Left ventricle myocardium inferior (tissue), 1 donor: ENCODE results near the gene NRF1. TPM values are rescaled to one million over a fixed set of nuclear protein-coding genes. Genes with fewer than 3 reads are reported as not detected.

ENCODE experiments used
- DNase-seq: peaks from one replicate; pipeline ENCODE4 v3.0.0-alpha.2; 2020
- H3K27ac ChIP-seq: fragments of 200-600 bp; replicated peaks from 2 replicates; pipeline ENCODE4 v1.8.0; 2021
- H3K27me3 ChIP-seq: fragments of 200-600 bp; 2 replicates; pipeline ENCODE4 v1.8.0; 2021; ENCODE audit warnings: low read depth
- H3K36me3 ChIP-seq: fragments of 200-600 bp; 2 replicates; pipeline ENCODE4 v1.8.0; 2021
- H3K4me1 ChIP-seq: fragments of 200-600 bp; 2 replicates; pipeline ENCODE4 v1.8.0; 2021
- H3K4me3 ChIP-seq: fragments of 200-600 bp; 2 replicates; pipeline ENCODE4 v1.8.0; 2021; ENCODE audit warnings: mild to moderate bottlenecking, moderate library complexity
- H3K9me3 ChIP-seq: fragments of 200-600 bp; replicated peaks from 2 replicates; pipeline ENCODE4 v1.8.0; 2021
- CTCF ChIP-seq: fragments of 200-600 bp; IDR thresholded peaks from 2 replicates; pipeline ENCODE4 v1.8.0; 2021; ENCODE audit warnings: antibody characterized with exemption, mild to moderate bottlenecking, borderline replicate concordance
- intact Hi-C: fragments of 100-400 bp; cut with micrococcal nuclease; formaldehyde crosslinking; loops from one replicate; pipeline ENCODE4 v1.11.0; 2022
- total RNA-seq: library from RNA; stranded (reverse); fragmentation: NEBNext Ultra II Directional; extraction: Animal tissue kit (Norgen Biotek cat#: 25700); gene quantifications from one replicate; pipeline ENCODE4 v1.2.1, GENCODE V29; 2021
- donor health status: DM: no; HTN: yes; CAD: no; lungs with severe emphysema.

Gene NRF1
- total RNA-seq, 1 donor from 2014 or later: 9.6 TPM

GRCh38 chr7:129746857-129747529 lies 135.5 kb downstream of the NRF1 start:
- intact Hi-C loops: no loop called here
- Histone ChIP-seq H3K36me3 (peaks cover 32% of the 10 kb centered on the region), H3K9me3 (no peaks in the 10 kb centered on the region), H3K4me3 (no peak overlapping the region), H3K4me1 (peaks cover 7% of the 10 kb centered on the region), H3K27me3 (no peaks in the 10 kb centered on the region), H3K27ac (no peak overlapping the region)
- no peak for DNase-seq
- TF ChIP-seq CTCF: no peak

- intact Hi-C loops: no loop called here
- Histone ChIP-seq H3K27me3 (no peaks in the 10 kb centered on the region), H3K4me1 (no peaks in the 10 kb centered on the region), H3K4me3 (no peak overlapping the region), H3K9me3 (no peaks in the 10 kb centered on the region), H3K36me3 (peaks cover 32% of the 10 kb centered on the region), H3K27ac (no peak overlapping the region)
- TF ChIP-seq CTCF: no peak
- DNase-seq: no peak
Measured at GRCh38 chr7:129748356-129749109, 137.0 kb downstream of the NRF1 start.

- Histone ChIP-seq H3K4me3 (no peak overlapping the region), H3K27ac (no peak overlapping the region), H3K36me3 (peaks cover 27% of the 10 kb centered on the region), H3K9me3 (no peaks in the 10 kb centered on the region), H3K4me1 (no peaks in the 10 kb centered on the region), H3K27me3 (no peaks in the 10 kb centered on the region)
- TF ChIP-seq CTCF: no peak
- DNase-seq: no peak
- intact Hi-C loops: no loop called here
Measured at GRCh38 chr7:129750091-129750490, 138.6 kb downstream of the NRF1 start.

GRCh38 chr7:129750501-129750900 lies 139.0 kb downstream of the NRF1 start:
- Histone ChIP-seq H3K4me1 (no peaks in the 10 kb centered on the region), H3K4me3 (no peak overlapping the region), H3K27me3 (no peaks in the 10 kb centered on the region), H3K27ac (no peak overlapping the region), H3K9me3 (no peaks in the 10 kb centered on the region), H3K36me3 (peaks cover 29% of the 10 kb centered on the region)
- no peak for TF ChIP-seq CTCF
- intact Hi-C loops: no loop called here
- no peak for DNase-seq

GRCh38 chr7:129751916-129752315 lies 140.4 kb downstream of the NRF1 start:
- no peak for TF ChIP-seq CTCF
- no peak for DNase-seq
- Histone ChIP-seq H3K27me3 (no peaks in the 10 kb centered on the region), H3K27ac (no peak overlapping the region), H3K36me3 (peaks cover 38% of the 10 kb centered on the region), H3K9me3 (no peaks in the 10 kb centered on the region), H3K4me3 (no peak overlapping the region), H3K4me1 (no peaks in the 10 kb centered on the region)
- intact Hi-C loops: no loop called here
